Coronary artery (tissue), 2 donors: Measurements from ENCODE around the gene INA.
A peak's percentile ranks its signal among the peaks of the same experiment; 100 is the strongest.
"Not testable (repeated sequence)": the region's sequence is repeated elsewhere in the genome, so short reads cannot be mapped to it uniquely, and the experiment has no call there.

Source experiments
- DNase-seq: peaks from one replicate; pipeline ENCODE4 v3.0.0-alpha.2; 2017; ENCODE audit warnings: low spot score
- H3K27ac ChIP-seq, 2 donors: fragments of 200-600 bp; sonication (generic); one replicate each; pipeline ENCODE4 v1.5.1; 2016 to 2019
- H3K4me3 ChIP-seq: fragments of 200-600 bp; sonication (generic); 2 replicates; pipeline ENCODE4 v1.5.1; 2016; ENCODE audit warnings: mild to moderate bottlenecking, moderate library complexity
- CTCF ChIP-seq: fragments of 200-600 bp; sonication (generic); IDR thresholded peaks from one replicate; pipeline ENCODE4 v1.5.1; 2019; ENCODE audit warnings: antibody characterized with exemption

INA gene

DNA sequence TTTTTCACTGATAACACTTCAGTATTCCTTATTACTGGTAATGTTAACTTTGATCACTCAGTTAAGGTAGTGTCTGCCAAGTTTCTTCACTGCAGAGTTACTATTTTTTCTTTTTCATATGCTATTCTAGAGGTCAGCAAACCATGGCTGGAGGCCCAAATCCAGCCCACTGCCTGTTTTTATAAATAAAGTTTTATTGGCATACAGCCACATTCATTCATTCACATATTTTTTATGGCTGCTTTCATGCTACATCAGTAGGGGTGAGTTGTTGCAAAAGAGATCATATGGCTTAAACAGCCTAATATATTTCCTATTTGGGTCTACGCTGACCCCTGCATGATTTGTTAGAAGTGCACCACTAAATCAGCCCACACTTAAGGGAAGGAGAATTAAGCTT, 20.3 kb upstream of the INA start:
- no peak overlapping the region for H3K27ac ChIP-seq
- TF ChIP-seq CTCF = no peak
- DNase-seq = no peak
- no peak overlapping the region for H3K4me3 ChIP-seq

GRCh38 chr10:103257812-103258211, 19.1 kb upstream of the INA start:
- no peak overlapping the region for H3K4me3 ChIP-seq
- no peak for DNase-seq
- H3K27ac ChIP-seq = no peak overlapping the region
- TF ChIP-seq CTCF = no peak

- H3K27ac ChIP-seq, DNase-seq, H3K4me3 ChIP-seq: not testable (repeated sequence)
Observed at GRCh38 chr10:103258928-103259327, 18.0 kb upstream of the INA start.

DNA sequence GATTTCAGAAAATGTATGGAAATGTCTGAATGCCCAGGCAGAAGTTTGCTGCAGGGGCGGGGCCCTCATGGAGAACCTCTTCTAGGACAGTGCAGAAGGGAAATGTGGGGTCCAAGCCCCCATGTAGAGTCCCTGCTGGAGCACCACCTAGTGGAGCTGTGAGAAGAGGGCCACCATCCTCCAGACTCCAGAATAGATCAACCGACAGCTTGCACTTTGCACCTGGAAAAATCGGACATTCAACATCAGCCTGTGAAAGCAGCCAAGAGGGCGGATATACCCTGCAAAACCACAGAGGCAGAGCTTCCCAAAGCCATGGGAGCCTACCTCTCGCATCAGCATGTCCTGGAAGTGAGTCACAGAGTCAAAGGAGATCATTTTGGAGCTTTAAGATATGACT, 16.9 kb upstream of the INA start:
- Histone ChIP-seq H3K27ac (no peak overlapping the region), H3K4me3 (no peak overlapping the region)
- no peak for DNase-seq
- no peak for TF ChIP-seq CTCF

DNA sequence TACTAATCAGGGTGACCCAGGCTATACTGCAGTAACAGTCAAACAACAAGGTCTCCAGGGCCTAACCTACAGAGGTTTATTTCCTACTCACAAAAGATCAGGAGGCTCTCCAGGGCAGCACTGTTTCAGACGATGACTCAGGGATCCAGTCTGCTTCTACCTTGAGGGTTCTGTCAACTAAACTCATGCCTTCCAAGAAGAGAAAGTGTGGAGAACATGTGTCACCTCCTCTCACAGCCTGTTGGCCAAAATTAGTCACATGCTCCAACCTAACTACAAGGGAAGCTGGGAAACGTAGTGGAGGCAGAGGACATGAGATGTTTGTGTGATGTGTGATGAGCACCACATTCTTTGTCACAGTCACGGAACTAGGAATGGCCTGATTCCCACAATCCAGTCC, 14.7 kb upstream of the INA start:
- DNase-seq = no peak
- Histone ChIP-seq H3K27ac (no peak overlapping the region), H3K4me3 (no peak overlapping the region)
- TF ChIP-seq CTCF = no peak

DNA sequence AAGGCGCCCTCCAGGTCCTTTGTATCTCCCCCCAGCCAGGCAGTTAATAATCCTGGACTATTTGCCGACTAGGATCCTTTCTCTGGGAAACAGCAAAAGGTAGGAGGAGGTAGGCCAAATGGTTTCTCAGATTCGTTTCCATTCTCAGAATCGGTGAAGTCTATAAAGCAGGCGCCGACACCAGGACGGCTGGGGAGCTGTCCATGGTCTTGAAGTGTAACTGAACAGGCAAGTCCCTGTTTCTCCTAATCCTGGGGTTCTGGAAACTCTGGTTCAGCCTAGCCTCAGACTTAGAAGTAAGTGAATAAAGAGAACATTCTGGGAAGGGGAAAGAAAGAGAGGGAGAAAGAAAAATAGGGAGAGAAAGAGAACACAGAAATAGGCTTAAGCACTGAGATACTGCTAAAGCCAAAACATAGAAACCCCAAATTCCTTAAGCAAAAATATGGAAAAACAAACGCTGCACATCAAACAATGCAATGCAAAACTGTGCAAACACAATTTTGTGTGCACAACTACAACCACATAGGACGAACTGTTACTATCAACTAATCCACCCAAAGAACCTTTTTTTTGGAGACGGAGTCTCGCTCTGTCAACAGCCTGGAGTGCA, 11.1 kb upstream of the INA start:
- no peak for DNase-seq

DNA sequence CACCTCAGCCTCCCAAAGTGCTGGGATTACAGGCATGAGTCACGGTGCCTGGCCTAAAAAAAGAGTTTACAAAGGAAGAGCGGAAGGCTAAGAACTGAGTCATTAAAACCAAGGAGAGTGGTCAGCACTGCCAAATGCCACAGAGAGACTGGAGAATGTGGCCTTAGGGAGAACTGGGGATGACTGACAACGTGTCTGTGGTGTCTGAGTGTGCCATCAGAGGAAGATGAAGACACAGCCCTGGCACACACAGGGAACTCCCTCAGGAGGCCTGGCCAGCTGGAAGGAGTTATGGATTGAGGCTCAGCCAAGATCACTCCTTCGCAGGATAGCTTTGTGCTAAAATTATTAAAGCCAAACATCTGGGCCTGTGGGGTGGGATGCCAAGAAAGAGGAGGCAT, 3.9 kb upstream of the INA start:
- H3K27ac ChIP-seq = no peak overlapping the region
- no peak for TF ChIP-seq CTCF
- peak; percentile 76 for DNase-seq
- no peak overlapping the region for H3K4me3 ChIP-seq

More for the DNA sequence above, 11.1 kb upstream of the INA start:
- TF ChIP-seq CTCF = no peak
- no peak overlapping the region for H3K4me3 ChIP-seq
- H3K27ac ChIP-seq = no peak overlapping the region
